ENCODE measurements around the gene SMCR8. TPM values are rescaled to one million over a fixed set of nuclear protein-coding genes. Genes with fewer than 3 reads are reported as not detected.

Gene SMCR8
- total and polyA plus RNA-seq, 4 donors, result 0.76 to 9.7 (median 6.1) TPM

DNA sequence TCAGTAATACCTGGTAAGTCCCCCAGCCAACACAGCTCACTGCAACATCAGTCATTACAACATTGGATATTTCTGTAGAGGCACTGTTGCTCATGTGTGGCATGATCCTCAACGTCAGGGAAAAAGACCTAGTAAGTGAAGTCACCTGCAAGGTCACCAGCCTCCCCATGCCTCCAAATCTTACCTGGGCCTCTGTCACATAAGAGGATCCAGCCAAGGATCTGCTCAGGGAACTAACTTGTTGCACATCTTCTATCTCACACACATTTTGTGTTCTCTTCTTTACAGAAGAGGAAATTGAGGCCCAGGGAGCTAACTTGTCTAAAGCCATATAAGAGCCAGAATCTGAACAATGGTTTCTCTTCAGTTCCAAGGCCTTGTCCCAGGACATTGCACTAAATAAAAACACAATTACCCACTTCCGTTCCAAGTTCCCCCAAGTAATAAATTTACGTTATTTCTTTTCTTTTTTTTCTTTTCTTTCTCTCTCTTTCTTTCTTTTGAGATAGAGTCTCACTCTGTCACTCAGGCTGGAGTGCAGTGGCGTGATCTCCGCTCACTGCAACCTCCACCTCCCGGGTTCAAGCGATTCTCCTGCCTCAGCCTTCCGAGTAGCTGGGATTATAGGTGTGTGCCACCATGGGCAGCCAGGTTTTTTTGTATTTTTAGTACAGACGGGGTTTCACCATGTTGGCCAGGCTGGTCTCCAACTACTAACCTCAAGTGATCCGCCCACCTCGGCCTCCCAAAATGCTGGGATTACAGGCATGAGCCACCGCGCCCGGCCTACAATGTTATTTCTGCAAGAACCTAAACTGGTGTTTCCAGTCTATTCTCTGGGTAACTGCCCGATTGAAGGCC lies 47.0 kb downstream of the SMCR8 start:
- WGBS, result 25% methylated on average over 15 of the region's 15 CpGs
- peaks cover 0 to 5% (median 2%) of the 10 kb centered on the region in 4 donors for H3K36me3 ChIP-seq (ENCODE audit: control insufficient read depth in 4 of 4, insufficient read depth in 3 of 4, low read depth in 1 of 4, low read length in 3 of 4)
- peak; percentile 24 for TF ChIP-seq YY1 (IDR thresholded peaks at IDR 0.05)
- no peak for TF ChIP-seq EGR1 (IDR thresholded peaks at IDR 0.05; ENCODE audit: low read depth in 2 of 2)
- peak; percentile 68 for TF ChIP-seq NR2F2 (IDR thresholded peaks at IDR 0.05)
- no peak for TF ChIP-seq HNF4G (IDR thresholded peaks at IDR 0.05)
- peak; percentile 34 for TF ChIP-seq TAF1 (conservative IDR thresholded peaks at IDR 0.05)
- no peak for TF ChIP-seq FOXA2 (IDR thresholded peaks at IDR 0.05)
- peak overlapping the region; percentile 98 to 99 for H3K27ac ChIP-seq (ENCODE audit: low read depth in 1 of 2, low read length in 2 of 2)
- peak overlapping the region; percentile 98 to 99 for H3K9ac ChIP-seq (ENCODE audit: low read depth in 1 of 2, low read length in 2 of 2)
- no peaks in the 10 kb centered on the region for H3K9me3 ChIP-seq (ENCODE audit: control insufficient read depth in 4 of 4, low read length in 3 of 4)
- peak overlapping the region; percentile 80 to 97 (median 91) for H3K4me3 ChIP-seq (ENCODE audit: low read depth in 1 of 3, low read length in 3 of 3)
- no peak for DNase-seq (ENCODE audit: low spot score)
- peaks cover 4 to 26% (median 21%) of the 10 kb centered on the region in 4 donors for H3K4me1 ChIP-seq (ENCODE audit: control insufficient read depth in 4 of 4, insufficient read depth in 4 of 4, low read length in 3 of 4)
- H3K27me3 ChIP-seq (ENCODE audit: control insufficient read depth in 4 of 4, insufficient read depth in 4 of 4, low read length in 3 of 4), result no peaks in the 10 kb centered on the region

DNA sequence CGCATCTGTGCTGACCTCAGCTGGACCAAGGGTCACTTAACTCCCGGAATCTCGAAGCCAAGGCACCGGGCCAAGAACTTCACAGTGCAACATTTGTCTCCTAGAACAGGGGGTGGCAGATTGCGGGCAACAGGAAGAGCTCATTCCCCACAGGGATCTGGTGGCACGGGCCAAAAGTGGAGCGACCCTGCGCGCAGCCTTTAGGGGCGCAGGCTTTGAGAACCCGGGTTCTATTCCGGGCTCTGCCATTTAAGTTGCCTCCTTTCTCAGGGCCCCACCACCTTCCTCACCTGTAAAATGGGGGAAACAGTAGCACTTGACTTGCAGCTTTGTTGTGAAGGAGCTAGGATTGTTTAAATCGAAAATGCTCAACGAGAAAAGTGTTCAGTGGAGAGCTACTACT lies 47.6 kb downstream of the SMCR8 start:
- Histone ChIP-seq H3K4me3 (ENCODE audit: low read depth in 1 of 3, low read length in 3 of 3) (peak overlapping the region; percentile 80 to 97 (median 91)), H3K36me3 (ENCODE audit: control insufficient read depth in 4 of 4, insufficient read depth in 3 of 4, low read depth in 1 of 4, low read length in 3 of 4) (peaks cover 0 to 5% (median 2%) of the 10 kb centered on the region in 4 donors), H3K27ac (ENCODE audit: low read depth in 1 of 2, low read length in 2 of 2) (peak overlapping the region; percentile 98 to 99), H3K9ac (ENCODE audit: low read depth in 1 of 2, low read length in 2 of 2) (peak overlapping the region; percentile 98 to 99), H3K9me3 (ENCODE audit: control insufficient read depth in 4 of 4, low read length in 3 of 4) (no peaks in the 10 kb centered on the region), H3K4me1 (ENCODE audit: control insufficient read depth in 4 of 4, insufficient read depth in 4 of 4, low read length in 3 of 4) (peaks cover 2 to 26% (median 18%) of the 10 kb centered on the region in 4 donors), H3K27me3 (ENCODE audit: control insufficient read depth in 4 of 4, insufficient read depth in 4 of 4, low read length in 3 of 4) (no peaks in the 10 kb centered on the region)
- peak; percentile 68 for DNase-seq (ENCODE audit: low spot score)
- TF ChIP-seq NR2F2 (IDR thresholded peaks at IDR 0.05), result no peak
- TF ChIP-seq HNF4A (conservative IDR thresholded peaks at IDR 0.05), result peak; percentile 69 to 81
- TF ChIP-seq MAX (IDR thresholded peaks at IDR 0.05), result peak; percentile 64
- peak; percentile 61 to 69 for TF ChIP-seq JUND (IDR thresholded peaks at IDR 0.05)
- no peak for TF ChIP-seq FOXA1 (IDR thresholded peaks at IDR 0.05)
- peak; percentile 96 for TF ChIP-seq TAF1 (conservative IDR thresholded peaks at IDR 0.05)
- peak; percentile 74 for TF ChIP-seq SP1 (IDR thresholded peaks at IDR 0.05)
- TF ChIP-seq RAD21 (IDR thresholded peaks at IDR 0.05), result peak; percentile 39
- no peak for TF ChIP-seq HNF4G (IDR thresholded peaks at IDR 0.05)
- TF ChIP-seq, protein P1, sequence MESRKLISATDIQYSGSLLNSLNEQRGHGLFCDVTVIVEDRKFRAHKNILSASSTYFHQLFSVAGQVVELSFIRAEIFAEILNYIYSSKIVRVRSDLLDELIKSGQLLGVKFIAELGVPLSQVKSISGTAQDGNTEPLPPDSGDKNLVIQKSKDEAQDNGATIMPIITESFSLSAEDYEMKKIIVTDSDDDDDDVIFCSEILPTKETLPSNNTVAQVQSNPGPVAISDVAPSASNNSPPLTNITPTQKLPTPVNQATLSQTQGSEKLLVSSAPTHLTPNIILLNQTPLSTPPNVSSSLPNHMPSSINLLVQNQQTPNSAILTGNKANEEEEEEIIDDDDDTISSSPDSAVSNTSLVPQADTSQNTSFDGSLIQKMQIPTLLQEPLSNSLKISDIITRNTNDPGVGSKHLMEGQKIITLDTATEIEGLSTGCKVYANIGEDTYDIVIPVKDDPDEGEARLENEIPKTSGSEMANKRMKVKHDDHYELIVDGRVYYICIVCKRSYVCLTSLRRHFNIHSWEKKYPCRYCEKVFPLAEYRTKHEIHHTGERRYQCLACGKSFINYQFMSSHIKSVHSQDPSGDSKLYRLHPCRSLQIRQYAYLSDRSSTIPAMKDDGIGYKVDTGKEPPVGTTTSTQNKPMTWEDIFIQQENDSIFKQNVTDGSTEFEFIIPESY (IDR thresholded peaks at IDR 0.05), result peak; percentile 45
- peak; percentile 87 to 90 for TF ChIP-seq RXRA (IDR thresholded peaks at IDR 0.05)
- TF ChIP-seq EGR1 (IDR thresholded peaks at IDR 0.05; ENCODE audit: low read depth in 2 of 2), result peak in 1 of 2 donors; percentile 48
- TF ChIP-seq GABPA (IDR thresholded peaks at IDR 0.05 in 1 of 2, conservative IDR thresholded peaks at IDR 0.05 in 1 of 2), result no peak
- peak; percentile 91 for TF ChIP-seq REST (IDR thresholded peaks at IDR 0.05)
- peak; percentile 65 for TF ChIP-seq YY1 (IDR thresholded peaks at IDR 0.05)
- TF ChIP-seq, protein P2, sequence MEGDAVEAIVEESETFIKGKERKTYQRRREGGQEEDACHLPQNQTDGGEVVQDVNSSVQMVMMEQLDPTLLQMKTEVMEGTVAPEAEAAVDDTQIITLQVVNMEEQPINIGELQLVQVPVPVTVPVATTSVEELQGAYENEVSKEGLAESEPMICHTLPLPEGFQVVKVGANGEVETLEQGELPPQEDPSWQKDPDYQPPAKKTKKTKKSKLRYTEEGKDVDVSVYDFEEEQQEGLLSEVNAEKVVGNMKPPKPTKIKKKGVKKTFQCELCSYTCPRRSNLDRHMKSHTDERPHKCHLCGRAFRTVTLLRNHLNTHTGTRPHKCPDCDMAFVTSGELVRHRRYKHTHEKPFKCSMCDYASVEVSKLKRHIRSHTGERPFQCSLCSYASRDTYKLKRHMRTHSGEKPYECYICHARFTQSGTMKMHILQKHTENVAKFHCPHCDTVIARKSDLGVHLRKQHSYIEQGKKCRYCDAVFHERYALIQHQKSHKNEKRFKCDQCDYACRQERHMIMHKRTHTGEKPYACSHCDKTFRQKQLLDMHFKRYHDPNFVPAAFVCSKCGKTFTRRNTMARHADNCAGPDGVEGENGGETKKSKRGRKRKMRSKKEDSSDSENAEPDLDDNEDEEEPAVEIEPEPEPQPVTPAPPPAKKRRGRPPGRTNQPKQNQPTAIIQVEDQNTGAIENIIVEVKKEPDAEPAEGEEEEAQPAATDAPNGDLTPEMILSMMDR (IDR thresholded peaks at IDR 0.05; ENCODE audit: low read depth, low read length, missing input control), result no peak
- 3% methylated on average over 14 of the region's 14 CpGs for WGBS

All from liver (tissue), 9 donors.